Measurements from ENCODE around the gene DOCK10.

Gene DOCK10

DNA sequence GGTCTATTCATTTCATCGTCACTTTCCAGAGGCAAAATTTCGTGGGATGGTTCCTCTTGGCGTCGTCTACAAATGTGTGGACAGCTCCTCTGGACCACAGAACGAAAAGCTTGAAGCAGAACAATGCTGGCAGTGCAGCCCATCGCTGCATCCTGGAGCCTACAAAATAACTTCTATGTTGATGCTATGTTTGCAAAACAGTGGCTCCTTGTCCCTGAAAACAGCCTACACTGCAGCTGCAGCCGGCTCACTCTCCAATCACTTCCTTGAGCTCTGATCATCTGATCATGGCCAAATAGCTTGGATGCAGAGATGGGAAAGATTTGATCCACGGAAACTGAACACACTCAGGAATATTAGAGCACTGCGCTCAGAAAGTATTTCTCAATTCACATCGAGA is 60.0 kb downstream of the DOCK10 start:
- no peak for DNase-seq (ENCODE audit: low read depth in 3 of 3)

DNA sequence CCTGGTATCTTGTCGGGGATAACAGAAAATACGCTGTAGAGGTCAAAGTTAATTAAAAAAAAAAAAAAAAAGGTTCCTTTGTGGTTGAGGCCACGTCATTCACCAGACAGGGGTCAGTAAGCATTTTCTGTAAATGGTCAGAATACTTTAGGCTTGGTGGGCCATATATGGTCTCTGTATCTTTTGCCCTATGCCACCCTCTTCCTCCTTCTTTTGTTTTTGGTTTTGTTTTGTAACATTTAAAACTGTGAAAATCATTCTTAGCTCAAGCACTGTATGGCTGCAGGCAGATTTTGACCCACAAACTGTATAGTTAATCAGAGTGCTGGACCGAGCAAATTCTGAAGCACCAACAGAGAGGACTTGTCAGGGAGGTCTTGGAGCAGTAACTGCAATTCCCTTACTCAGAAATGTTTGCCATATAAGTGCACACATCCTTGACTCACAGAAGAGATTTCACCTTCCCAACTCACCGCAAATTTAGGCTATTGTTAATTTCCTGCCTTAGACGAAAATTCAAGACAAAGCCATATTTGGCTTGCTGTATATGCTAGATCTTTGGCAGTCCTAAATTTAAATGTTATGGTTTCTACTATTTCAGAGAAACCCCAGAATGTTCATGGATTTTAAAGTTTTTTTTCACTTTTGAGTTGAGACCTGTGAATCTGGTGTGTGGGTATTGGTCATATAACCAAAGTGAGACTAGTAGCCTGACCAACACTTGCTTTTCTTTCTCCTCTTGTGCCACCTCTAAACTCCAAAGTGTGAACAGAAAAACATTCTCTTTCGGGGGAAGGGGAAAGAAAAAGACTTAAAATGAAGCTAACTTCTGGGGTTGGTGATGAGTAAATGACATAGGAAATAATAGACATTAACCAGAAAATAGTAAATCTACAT is 65.4 kb downstream of the DOCK10 start:
- no peak for DNase-seq (ENCODE audit: low read depth in 3 of 3)

DNA sequence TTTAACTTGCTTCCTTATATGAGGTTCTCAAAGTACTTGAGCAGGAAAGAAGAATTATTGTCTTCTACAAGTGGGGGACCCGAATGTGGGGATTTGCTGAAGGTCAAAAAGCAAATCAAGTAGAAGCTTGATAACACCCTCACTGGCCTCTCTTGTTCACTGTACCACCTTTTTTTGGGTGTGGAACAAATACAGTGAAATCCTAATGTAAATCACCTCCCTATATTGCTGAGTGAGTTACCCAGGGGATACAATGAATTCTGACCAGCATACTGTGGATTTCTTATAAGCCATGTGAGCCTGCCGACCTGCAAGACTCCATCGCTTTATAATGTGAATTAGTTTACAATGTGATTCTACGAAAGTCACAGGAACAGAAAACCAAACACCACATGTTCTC is 66.5 kb downstream of the DOCK10 start:
- DNase-seq (ENCODE audit: low read depth in 3 of 3): no peak

DNA sequence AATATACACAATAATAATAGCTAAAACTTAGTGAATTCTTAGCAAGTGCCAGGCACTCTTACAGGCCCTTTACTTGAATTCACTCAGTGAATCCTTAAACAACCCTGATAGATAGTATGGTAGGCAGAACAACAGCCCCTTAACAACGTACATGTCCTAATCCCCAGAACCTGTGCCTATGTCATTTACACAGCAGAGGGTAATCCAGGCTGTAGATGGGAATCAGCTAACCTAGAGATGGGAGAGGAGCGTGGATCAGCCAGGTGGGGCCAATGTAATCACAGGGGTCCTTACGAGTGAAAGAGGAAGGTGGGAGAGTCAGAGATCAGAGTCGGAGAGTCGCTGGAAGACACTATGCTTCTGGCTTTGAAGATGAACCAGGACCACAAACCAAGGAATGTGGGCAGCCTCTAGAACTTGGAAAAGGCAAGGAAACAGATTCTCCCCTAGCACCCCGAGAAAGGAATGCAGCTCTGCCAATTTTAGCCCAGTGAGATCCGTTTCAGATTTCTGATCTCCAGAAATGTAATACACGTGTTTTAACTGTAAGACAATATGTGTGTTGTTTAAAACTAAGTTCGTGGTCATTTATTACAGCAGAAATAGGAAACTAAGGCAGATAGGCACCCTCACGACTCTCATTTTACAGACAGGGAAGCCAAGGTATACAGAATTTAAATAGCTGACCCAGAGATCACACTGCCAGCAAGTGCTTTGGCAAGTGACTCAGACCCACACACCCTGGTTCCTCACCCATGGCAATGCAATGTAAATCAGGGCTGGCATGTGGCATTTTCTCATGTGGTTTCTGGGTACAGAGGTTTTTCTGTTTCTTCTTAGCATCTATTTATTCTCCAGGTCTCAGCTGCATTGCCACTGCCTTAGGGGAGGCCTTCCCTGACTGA is 68.9 kb downstream of the DOCK10 start:
- peak in 1 of 3 experiments; percentile 9 for DNase-seq (ENCODE audit: low read depth in 3 of 3)

DNA sequence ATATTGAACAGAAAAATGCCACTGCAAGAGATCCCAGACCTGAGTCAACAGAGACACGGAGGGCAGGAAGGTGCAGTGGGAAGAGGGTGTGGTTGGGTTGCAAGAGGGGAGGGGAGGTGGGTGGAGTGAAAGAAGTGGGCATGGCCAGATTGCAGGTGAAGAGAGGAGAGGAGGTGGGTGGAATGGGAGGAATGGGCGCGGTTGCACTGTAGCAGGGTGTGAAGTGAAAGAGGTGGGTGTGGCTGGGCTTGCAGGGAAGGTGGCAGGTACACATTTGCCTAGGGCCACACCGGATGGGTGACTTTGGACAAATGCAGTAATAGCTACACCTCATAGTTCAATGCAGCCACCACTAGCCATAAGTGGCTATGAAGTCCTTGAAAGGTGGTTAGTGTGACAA is 71.1 kb downstream of the DOCK10 start:
- DNase-seq (ENCODE audit: low read depth in 3 of 3): no peak

DNA sequence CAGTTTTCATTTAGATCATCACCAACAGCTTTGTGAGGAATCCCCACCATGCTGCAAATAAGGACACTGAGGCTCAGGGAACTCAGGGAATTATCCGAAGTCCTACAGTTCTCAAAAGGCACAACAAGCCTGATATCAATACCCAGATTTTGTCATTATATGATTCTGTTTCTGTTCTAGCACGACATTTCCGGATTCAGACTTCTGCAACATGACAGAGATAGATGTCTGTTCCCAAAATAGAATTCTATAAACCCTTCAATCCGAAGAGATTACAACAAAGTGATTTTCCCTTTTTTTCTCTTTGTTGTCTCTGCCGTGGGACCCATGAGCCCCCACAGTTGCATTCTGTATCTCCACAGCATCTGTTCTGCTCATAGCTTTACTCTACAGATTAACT is 72.0 kb downstream of the DOCK10 start:
- DNase-seq (ENCODE audit: low read depth in 3 of 3): no peak

DNA sequence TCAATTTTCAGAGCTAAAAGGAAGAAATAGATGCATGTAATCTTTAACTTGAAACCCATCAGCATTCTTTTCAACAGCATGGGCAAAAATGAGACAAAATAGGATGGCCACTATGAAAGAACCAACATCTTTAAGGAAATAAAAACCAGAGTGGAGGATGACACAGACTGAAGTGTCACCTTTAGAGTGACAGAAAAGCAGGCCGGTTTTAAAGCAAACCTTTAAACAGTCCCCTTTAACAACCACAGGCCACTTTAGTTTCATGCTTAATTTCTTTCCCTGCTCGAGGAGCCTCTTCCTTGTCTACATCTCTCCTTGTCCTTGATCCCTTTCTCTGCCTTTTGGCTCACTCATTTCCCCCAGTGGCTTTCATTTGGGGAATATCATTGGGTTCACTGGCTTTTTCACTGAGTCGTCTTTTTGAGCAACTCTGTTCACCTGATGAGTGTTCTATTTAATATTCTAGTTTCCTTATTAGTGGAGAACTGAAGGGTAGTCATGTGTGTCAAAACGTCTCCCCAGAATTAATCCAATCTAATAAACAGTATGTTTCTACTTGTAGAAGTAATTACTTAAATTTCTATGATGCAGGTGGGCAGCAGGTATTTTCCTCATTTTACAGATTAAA is 72.5 kb downstream of the DOCK10 start:
- DNase-seq (ENCODE audit: low read depth in 3 of 3): no peak

DNA sequence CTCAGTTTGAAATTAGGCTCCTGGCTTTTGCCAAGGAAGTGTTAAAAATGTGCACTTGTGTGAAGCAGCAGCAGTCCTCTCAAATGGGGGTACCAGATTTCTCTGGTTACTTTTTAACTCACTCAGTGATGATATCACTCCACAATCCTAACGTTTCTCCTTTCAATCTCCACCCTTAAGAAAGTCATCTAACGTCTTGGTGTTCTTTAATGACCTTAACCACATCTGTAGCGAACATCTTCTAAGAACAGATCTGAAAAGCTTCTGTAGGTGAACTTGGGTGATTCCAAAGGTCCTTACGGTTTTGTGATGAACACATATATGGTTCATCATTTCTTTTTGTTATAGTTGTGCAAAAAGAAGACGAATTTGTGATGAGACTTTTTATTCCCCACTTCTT is 73.2 kb downstream of the DOCK10 start:
- DNase-seq (ENCODE audit: low read depth in 3 of 3): no peak

DNA sequence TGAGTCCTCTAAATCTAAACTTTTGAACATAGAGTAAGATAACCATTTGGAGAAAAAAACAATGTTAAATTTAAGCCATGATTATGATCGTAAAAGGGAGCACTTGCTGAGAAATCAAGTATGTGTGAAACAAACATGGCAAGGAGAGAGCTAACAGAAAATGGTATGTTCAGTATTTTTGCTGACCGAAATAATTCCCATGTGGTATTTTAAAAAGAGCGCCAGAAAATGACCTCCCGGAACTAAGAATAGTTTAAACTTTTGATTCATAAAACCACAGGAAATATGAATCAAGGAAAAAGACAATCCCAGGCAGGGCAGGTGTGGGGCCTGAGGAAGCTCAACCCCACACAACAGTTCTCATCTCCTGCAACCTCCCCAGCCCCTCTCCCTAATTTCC is 74.2 kb downstream of the DOCK10 start:
- DNase-seq (ENCODE audit: low read depth in 3 of 3): no peak

DNA sequence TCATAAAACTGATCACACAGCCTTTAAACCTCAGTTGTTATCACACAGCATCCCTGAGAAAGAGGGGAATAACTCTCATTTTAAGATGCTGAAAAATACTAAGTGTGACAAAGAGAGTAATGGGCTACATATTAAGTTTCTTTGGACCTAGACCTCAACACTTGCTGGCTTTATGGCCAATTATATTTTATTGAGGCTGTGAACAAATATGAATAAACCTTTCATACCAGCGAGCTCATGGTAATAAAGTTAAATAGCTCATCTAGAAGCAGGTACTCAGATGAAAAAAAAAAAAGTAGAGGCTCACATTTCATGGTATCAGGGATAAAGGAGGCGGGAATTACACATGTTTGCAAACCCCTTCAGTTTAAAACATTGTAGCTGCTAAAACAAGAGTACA is 75.7 kb downstream of the DOCK10 start:
- DNase-seq (ENCODE audit: low read depth in 3 of 3): no peak

DNA sequence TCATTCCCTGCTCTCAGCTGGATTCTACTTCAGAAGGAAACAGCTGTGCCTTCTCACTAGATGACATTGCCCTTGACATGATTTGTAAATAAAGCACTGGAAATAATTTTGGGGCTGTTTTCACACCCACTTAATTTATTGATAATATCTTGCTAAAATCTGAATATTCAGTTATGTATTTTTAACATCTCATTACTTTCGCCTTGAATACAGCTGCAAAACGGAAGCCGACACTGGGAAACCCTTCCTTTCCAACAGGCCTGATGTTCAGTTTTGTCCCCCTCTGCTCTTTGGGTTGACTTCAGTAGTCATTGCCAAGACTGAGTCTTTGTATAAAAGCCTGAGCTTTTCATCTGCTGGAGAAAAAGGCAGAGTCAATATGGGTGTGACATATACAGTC is 82.7 kb downstream of the DOCK10 start:
- DNase-seq (ENCODE audit: low read depth in 3 of 3): no peak

DNA sequence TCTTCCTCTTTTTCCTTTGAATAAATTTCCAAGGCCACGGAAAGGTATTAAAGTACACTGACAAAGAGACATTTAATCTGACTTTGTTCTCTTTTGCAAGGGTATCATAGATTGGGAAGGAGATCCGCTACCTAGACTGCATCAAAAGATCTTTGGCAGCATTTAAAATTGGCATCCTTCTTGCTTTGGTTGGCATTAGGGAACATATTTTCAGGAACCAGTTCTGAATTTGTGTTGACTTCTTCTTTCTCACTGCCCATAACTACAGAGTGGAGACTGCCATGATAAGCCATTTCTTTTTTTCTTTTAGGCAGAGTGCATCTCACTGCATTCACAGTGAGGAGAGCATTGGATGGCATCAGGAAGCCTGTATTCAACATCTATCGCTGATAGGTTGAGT is 83.4 kb downstream of the DOCK10 start:
- no peak for DNase-seq (ENCODE audit: low read depth in 3 of 3)

DNA sequence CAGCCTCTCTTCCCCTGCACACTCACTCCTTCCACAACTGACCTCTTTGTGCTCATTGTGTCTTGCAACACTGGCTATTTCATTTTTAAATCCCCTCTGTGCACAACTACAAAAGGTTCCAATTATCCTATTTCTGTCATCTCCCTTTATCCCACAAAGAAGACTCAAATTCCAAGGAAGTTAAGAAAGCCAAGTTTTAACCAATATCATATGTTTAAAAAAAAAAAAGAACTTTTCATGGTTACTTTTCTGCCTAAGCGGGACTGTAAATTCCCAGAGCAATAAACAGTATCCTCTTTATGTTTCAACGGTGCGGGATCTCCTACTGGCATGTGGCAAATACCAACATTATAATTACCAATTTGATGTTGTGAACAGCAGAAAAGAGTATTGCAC is 83.8 kb downstream of the DOCK10 start:
- no peak for DNase-seq (ENCODE audit: low read depth in 3 of 3)

DNA sequence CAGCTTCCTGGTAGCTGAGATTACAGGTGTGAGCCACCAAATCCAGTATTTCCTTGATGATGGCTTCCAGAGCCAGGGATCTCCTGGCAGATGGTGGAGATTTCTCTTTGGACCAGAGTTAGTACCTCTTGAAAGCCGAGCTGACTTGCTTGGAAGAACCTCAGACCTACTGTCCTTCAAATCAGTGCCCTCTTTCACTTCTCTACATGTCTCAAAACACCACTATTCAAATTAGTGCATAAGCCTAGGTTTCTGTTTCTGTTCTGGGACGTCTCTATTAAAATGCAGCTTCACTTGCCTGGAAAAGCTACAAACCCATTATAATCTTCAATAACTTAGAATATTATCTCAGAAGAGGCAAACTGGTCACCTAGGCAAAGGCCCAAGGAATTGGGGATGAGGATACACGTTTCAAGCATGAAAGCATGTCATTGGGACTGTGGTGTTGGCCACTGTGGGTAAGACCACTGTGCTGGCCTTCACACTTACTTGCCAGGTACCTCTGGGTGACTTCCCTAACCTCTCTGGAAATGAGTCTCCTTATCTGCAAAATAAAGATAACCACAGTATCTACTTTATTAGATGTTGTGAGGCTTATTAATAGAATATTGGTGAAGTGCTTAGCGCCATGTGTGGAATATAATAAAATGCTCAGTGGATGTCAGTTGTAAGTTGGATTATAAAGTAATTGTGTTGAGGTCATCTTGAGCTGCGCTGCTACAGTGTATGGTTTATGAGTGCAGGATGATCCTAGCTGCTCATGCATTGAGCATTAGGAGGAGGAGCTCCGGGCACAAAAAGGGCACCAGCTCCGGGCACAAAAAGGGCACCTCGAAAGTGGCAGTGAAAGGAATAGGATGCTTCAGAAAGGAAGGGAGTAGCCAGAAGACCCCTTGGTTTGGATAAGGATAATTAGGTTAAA is 84.5 kb downstream of the DOCK10 start:
- no peak for DNase-seq (ENCODE audit: low read depth in 3 of 3)

DNA sequence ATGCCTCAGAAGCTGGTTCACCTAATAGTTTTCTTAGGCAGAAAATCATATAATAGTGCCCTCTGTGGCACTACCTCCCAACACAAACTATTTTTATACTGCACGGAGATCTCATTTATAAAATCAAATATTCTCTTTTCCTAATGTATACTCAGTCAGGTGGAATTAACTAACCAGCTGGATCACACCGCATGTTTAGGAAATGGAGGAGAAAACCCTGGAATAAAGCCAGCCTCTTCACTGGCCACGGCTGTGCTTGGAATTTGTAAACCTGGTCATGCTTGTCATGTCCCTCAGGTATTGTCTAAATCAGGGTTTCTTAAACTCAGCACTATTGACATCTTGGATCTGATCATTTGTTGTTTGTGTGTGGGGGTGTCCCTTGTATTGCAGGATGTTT is 85.6 kb downstream of the DOCK10 start:
- DNase-seq (ENCODE audit: low read depth in 3 of 3): no peak

DNA sequence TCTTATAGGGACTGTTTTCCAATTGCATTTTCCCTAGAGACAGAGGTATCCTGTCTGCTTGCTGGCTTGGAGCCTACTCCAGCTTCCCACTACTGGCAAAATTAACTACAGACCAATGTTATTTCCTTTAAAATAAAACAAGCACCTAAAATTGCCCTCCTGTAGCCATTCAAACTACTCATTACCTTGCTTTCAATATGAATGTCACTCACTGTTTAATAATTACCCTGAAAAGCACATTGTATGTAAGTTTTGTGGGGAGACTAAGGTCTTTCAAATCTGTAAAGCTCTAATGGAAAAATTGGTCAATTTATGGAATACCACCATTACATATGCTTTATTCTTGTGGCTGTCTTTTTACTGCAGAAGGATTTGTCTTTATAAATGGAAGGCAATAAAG is 87.3 kb downstream of the DOCK10 start:
- DNase-seq (ENCODE audit: low read depth in 3 of 3): no peak

DNA sequence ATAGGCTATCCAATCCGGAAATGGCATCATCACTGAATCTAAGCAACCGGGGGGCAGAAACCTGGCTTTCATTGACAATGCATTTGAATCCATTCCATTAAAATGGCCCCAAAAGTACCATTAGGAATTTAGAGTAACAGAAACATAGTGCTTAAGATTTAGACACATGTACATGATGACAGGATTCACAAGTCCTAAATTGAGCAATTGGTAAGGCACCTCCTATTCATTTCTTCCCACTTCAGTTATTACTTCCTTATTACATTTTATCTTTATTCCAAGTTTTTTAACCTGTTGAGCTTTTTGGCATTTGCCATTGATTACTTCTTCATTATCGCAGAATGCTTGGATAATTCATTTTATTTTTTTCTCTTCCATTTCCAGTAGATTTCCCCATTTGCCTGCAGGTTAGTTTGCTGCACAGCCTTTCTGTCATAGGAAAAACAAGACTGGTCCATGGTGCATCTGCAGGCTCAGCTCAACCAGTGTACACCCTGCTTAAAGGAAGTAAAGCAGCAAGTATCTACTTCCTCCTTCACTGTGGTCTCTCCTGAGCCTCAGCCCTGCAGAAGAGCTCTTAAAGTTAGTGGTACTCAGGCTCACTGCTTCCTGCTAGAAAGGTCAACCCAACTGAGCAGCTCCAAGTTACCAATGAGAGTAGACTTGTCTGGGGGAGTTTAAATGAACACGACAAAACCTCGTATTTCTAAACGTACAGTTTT is 89.2 kb downstream of the DOCK10 start:
- DNase-seq (ENCODE audit: low read depth in 3 of 3): no peak

DNA sequence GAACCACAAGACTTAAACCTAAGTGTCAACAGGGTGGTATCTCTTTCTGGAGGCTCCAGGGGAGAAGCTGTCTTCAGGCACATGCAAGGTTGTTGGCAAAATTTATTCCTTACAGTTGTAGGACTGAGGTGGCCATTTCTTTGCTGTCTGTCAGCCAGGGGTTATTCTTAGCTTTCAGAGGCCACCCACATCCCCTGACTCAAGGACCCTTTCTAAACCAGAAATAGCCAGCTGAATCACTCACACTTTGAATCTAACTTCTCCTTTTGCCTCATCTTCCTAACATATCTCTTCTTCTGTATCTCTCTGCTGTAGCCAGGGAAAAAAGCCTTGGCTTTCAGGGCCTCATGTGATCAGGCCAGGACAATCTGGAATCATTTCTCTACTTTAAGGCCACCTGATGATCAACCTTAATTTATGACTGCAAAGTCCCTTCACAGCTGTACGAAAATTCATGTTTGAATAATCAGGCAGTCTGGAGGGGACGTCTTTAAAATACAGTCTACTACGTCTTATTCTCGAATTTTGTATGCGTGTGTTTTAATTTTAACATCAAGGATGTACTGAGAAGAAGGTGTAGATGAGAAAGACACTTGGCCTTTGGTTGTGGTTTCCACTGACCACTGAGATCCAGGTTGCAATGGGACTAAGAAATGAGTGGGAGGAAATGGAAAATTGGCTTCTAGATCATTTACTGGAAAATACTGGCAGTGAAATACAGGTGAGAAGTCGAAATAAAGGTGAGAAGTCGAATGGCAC is 90.4 kb downstream of the DOCK10 start:
- no peak for DNase-seq (ENCODE audit: low read depth in 3 of 3)

DNA sequence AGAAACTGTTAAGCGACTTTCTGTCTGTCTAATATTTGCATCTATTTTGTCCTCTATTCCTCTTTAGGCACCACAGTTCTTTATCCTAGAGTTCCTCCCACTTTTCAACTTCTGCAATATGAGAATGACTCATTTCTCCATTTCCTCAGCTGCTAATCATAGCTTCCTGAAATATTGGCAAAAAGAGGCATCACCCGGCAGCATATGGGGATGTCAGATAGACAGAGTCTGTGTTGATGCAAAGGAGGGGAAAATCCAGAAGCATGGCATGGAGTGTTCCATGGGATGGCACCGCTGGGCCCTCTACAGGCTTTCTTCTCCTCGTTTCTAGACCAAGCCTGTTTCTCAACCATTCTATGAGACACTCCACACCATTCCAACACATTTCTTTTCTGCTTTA is 93.4 kb downstream of the DOCK10 start:
- no peak for DNase-seq (ENCODE audit: low read depth in 3 of 3)

DNA sequence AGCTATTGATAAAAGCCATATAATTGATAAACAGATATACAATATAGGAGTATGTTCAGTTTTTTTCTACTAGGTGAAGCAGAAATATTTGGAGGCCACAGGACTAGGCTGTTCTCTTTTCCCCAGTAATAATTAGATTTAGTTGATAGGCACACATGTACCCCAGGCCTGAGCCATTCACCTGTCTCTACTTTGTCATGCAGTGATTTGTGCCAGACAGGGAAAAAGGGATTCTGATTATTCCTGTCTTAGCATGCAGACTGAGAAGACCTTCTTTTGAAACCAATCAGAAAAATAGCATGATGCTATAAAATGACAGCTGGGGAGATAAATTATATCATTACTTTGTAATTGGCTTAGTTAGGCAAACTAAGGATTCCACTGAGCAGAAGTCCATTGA is 94.3 kb downstream of the DOCK10 start:
- DNase-seq (ENCODE audit: low read depth in 3 of 3): no peak
